Measurements from ENCODE around the gene MILR1. TPM values are rescaled to one million over a fixed set of nuclear protein-coding genes. Genes with fewer than 3 reads are reported as not detected.

Gene MILR1
- total and polyA plus RNA-seq, 2 experiments from 2014 or later = 0.39 TPM; not detected in 1

- Mint-ChIP-seq H3K4me1 (peaks cover 45% of the 10 kb centered on the region), H3K27me3 (ENCODE audit: insufficient read depth, low read depth, poor library complexity) (peaks cover 29% of the 10 kb centered on the region), H3K27ac (peak overlapping the region; percentile 98), H3K4me3 (peak overlapping the region; percentile 100), H3K9me3 (peaks cover 11% of the 10 kb centered on the region), H3K36me3 (ENCODE audit: low read depth) (peaks cover 84% of the 10 kb centered on the region)
- Histone ChIP-seq H3K79me2 (replicated peaks; ENCODE audit: insufficient read depth) (peaks cover 59% of the 10 kb centered on the region), H3K4me3 (peak overlapping the region; percentile 60), H3K4me2 (peak overlapping the region; percentile 84), H3K4me1 (ENCODE audit: insufficient read depth) (peaks cover 10% of the 10 kb centered on the region), H3K9me2 (ENCODE audit: insufficient read depth) (no peaks in the 10 kb centered on the region), H4K20me1 (replicated peaks; ENCODE audit: insufficient read depth) (peaks cover 25% of the 10 kb centered on the region), H3K27me3 (ENCODE audit: insufficient read depth) (no peaks in the 10 kb centered on the region), H2AFZ (no peak overlapping the region), H3K27ac (ENCODE audit: low read depth) (0 out of 2 replicates have a peak overlapping the region, but pooled peaks have one; percentile 18), H3F3A (replicated peaks; ENCODE audit: low read depth) (peaks cover 43% of the 10 kb centered on the region), H3K36me3 (ENCODE audit: insufficient read depth) (peaks cover 42% of the 10 kb centered on the region)
- DNase-seq (ENCODE audit: low spot score) (peak; percentile 21), ATAC-seq (peak; percentile 7)
- no peak for TF ChIP-seq JUNB (IDR thresholded peaks at IDR 0.05; ENCODE audit: unreplicated experiment)
Measured at GRCh38 chr17:64496348-64496785, 47.5 kb downstream of the MILR1 start.

GRCh38 chr17:64496786-64497564 lies 48.1 kb downstream of the MILR1 start, which contains the start of gene POLG2:
POLG2 (minus strand) TSS chr17:64497054; CDS start chr17:64496968, 86 bp downstream.
- Histone ChIP-seq H2AFZ (no peak within 1 kb of the TSS), H3K4me3 (peak within 1 kb of the TSS; percentile 60), H3K79me2 (replicated peaks; ENCODE audit: insufficient read depth) (peaks cover 65% of the 10 kb centered on the region), H3K9me2 (ENCODE audit: insufficient read depth) (no peaks in the 10 kb centered on the region), H3F3A (replicated peaks; ENCODE audit: low read depth) (peaks cover 47% of the 10 kb centered on the region), H3K36me3 (ENCODE audit: insufficient read depth) (peaks cover 42% of the 10 kb centered on the region), H4K20me1 (replicated peaks; ENCODE audit: insufficient read depth) (peaks cover 29% of the 10 kb centered on the region), H3K27me3 (ENCODE audit: insufficient read depth) (no peaks in the 10 kb centered on the region), H3K4me2 (peak within 1 kb of the TSS; percentile 84), H3K27ac (ENCODE audit: low read depth) (peak within 1 kb of the TSS; percentile 93), H3K4me1 (ENCODE audit: insufficient read depth) (peaks cover 10% of the 10 kb centered on the region)
- Mint-ChIP-seq H3K36me3 (ENCODE audit: low read depth) (peaks cover 84% of the 10 kb centered on the region), H3K27ac (peak within 1 kb of the TSS; percentile 98), H3K4me3 (peak within 1 kb of the TSS; percentile 100), H3K27me3 (ENCODE audit: insufficient read depth, low read depth, poor library complexity) (peaks cover 29% of the 10 kb centered on the region), H3K9me3 (peaks cover 5% of the 10 kb centered on the region), H3K4me1 (peaks cover 51% of the 10 kb centered on the region)
- peak; percentile 96 for DNase-seq (ENCODE audit: low spot score)
- ATAC-seq = peak; percentile 82
- TF ChIP-seq CREB1 (CRISPR knock-in tag; IDR thresholded peaks at IDR 0.05; ENCODE audit: low read depth) (peak; percentile 40; the same call in 1 of the 2 replicates), ZNF331 (CRISPR knock-in tag; IDR thresholded peaks at IDR 0.05; ENCODE audit: low read depth) (no peak), CTCF (conservative IDR thresholded peaks at IDR 0.05; ENCODE audit: low read depth in 2 of 2) (peak; percentile 58 to 76), EZH2 (IDR thresholded peaks at IDR 0.05; ENCODE audit: low read depth, unreplicated experiment) (no peak), ETS1 (IDR thresholded peaks at IDR 0.05) (no peak; the same call in 1 of the 2 replicates), STAT1 (IDR thresholded peaks at IDR 0.05; ENCODE audit: unreplicated experiment) (no peak), POLR2AphosphoS5 (IDR thresholded peaks at IDR 0.05; ENCODE audit: low read depth) (peak; percentile 86), ZNF114 (CRISPR knock-in tag; IDR thresholded peaks at IDR 0.05) (no peak), NANOG (IDR thresholded peaks at IDR 0.05; ENCODE audit: borderline replicate concordance) (no peak), JUNB (IDR thresholded peaks at IDR 0.05; ENCODE audit: unreplicated experiment) (no peak), REST (IDR thresholded peaks at IDR 0.05; ENCODE audit: unreplicated experiment) (no peak)
